ENCODE measurements around the gene PLA2G1B.

The PLA2G1B gene

DNA sequence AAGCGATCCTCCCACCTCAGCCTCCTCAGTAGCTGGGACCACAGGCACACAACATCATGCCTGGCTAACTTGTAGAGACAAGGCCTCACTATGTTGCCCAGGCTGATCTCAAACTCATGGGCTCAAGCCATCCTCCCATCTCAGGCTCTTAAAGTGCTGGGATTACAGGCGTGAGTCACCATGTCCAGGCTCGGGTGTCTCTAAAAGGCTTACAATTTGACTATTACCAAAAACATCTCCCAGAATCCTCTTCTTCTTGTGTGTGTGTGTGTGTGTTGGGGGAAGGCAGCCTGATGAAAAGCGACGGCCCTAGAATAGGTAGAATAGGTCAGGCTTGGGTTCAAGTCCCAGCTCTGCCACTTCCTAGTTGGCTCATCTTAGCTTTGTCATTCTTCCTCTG is 24.5 kb upstream of the PLA2G1B start:
- in situ Hi-C loops (cut with HindIII; ENCODE audit: low sequenced_read_pairs): no loop called here
- TF ChIP-seq, protein P1, sequence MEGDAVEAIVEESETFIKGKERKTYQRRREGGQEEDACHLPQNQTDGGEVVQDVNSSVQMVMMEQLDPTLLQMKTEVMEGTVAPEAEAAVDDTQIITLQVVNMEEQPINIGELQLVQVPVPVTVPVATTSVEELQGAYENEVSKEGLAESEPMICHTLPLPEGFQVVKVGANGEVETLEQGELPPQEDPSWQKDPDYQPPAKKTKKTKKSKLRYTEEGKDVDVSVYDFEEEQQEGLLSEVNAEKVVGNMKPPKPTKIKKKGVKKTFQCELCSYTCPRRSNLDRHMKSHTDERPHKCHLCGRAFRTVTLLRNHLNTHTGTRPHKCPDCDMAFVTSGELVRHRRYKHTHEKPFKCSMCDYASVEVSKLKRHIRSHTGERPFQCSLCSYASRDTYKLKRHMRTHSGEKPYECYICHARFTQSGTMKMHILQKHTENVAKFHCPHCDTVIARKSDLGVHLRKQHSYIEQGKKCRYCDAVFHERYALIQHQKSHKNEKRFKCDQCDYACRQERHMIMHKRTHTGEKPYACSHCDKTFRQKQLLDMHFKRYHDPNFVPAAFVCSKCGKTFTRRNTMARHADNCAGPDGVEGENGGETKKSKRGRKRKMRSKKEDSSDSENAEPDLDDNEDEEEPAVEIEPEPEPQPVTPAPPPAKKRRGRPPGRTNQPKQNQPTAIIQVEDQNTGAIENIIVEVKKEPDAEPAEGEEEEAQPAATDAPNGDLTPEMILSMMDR (IDR thresholded peaks at IDR 0.05; ENCODE audit: low read depth, low read length, missing control alignments): no peak
- H3K4me3 ChIP-seq (ENCODE audit: low read depth, low read length): no peak overlapping the region
- DNase-seq (ENCODE audit: low read depth): no peak

DNA sequence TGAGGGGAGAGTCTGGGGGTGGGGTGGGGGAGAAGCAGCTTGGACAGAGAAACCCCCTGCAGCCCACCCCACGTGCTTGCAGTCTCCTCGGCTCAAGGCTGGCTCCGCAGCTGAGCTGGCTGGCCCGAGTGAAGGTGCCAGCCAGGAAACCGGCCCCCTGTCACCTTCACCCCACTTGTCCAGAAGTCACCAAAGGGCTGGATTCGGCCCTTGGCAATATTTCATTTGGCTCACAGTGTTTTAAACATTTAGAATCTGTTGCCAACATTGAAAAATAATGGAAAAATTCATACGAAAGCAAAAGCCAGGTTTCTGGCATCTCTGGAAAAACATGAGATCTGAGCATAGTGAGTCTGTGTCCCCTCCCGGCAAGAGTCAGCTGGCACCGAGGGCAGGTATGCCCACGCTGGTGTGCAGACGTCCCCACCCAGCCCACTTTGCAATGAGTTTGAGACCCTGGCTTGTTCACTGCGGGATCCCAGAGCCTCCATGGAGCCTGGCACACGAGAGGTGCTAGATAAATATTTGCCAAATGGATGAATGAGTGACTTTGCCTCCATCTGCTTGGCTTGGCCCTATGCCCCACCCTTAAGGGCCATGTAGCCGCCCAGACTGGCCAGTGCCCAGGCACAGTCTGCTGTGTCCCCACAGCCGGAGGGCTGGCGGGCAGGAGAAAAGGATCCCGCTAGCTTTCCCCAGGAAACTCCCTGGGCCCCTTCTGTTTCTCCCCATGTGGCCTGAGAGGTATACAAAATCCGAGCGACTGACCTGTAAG is 23.2 kb upstream of the PLA2G1B start:
- in situ Hi-C loops (cut with HindIII; ENCODE audit: low sequenced_read_pairs): no loop called here
- H3K4me3 ChIP-seq (ENCODE audit: low read depth, low read length): no peak overlapping the region
- TF ChIP-seq, protein P1 (IDR thresholded peaks at IDR 0.05; ENCODE audit: low read depth, low read length, missing control alignments): no peak
- DNase-seq (ENCODE audit: low read depth): no peak

DNA sequence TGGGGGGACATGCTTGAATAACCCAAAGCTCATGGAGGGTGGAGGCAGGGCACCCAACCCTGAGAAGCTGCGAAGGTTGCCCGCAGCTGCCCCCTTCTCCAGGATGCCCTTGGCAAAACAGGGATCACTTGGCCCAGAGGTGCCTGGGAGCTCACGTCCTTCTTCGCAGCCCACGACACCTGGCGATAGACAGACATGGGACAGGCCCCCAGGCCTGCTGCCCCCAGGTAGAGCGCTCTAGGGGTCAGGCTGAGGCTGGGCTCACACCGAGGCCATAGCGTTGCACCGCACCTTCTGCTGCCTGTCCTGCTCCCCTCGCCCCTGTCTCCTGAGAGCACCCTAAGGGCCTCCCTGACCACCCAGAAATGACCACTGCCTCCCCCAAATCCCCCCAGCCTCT is 20.2 kb upstream of the PLA2G1B start:
- DNase-seq (ENCODE audit: low read depth): no peak
- in situ Hi-C loops (cut with HindIII; ENCODE audit: low sequenced_read_pairs): no loop called here
- TF ChIP-seq, protein P1 (IDR thresholded peaks at IDR 0.05; ENCODE audit: low read depth, low read length, missing control alignments): no peak
- H3K4me3 ChIP-seq (ENCODE audit: low read depth, low read length): no peak overlapping the region

DNA sequence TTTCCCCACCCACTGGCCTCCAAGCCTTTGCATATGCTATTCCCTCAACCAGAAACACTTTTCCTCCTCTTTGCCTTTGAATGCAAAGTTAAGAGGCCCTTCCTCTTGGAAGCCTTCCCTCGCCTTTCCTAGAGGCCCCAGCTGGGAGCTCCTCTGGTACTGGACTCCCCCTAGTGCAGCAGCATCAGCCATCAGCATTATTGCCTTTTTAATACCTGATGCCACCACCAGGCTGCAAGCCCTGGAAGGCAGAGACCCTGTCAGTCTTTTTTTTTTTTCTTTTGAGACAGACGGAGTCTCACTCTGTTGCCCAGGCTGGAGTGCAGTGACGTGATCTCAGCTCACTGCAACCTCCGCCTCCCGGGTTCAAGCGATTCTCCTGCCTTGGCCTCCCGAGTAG is 19.1 kb upstream of the PLA2G1B start:
- no peak for DNase-seq (ENCODE audit: low read depth)
- TF ChIP-seq, protein P1 (IDR thresholded peaks at IDR 0.05; ENCODE audit: low read depth, low read length, missing control alignments): peak; percentile 6
- no peak overlapping the region for H3K4me3 ChIP-seq (ENCODE audit: low read depth, low read length)
- in situ Hi-C loops (cut with HindIII; ENCODE audit: low sequenced_read_pairs): no loop called here

DNA sequence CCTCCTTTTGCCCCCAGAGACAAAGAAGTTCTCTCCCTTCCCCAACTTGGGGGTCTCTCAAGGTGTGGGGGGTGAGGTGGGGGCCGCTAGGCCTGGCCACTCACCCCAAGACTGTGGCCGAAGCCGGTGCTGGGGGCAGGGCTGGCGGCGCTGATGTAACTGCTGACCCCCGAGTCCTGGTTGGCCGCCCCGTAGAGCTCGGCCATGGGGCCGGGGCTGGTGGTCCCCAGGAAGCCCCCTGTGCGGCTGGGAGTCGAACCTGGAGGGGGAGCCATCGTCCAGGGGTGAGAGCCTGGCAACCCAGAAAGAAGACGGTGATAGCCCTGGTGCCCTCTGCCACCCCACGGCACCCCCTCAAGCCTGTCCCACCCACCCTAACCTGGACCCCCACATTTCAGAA is 18.5 kb upstream of the PLA2G1B start:
- in situ Hi-C loops (cut with HindIII; ENCODE audit: low sequenced_read_pairs): no loop called here
- H3K4me3 ChIP-seq (ENCODE audit: low read depth, low read length): no peak overlapping the region
- no peak for DNase-seq (ENCODE audit: low read depth)
- TF ChIP-seq, protein P1 (IDR thresholded peaks at IDR 0.05; ENCODE audit: low read depth, low read length, missing control alignments): no peak

DNA sequence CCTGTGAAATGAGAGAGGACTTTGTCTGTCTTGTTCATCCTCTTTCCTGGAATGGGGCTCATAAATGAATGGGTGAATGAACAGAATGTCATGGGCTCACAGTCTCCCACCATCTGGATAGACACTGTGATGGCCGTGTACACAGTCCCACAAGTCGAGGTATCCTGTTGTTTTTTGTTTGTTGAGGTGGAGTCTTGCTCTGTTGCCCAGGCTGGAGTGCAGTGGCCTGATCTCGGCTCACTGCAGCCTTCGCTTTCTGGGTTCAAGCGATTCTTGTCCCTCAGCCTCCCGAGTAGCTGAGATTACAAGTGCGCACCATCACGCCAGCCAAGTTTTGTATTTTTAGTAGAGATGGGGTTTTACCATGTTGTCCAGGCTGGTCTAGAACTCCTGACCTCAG is 16.1 kb upstream of the PLA2G1B start:
- no peak overlapping the region for H3K4me3 ChIP-seq (ENCODE audit: low read depth, low read length)
- DNase-seq (ENCODE audit: low read depth): no peak
- TF ChIP-seq, protein P1 (IDR thresholded peaks at IDR 0.05; ENCODE audit: low read depth, low read length, missing control alignments): no peak
- in situ Hi-C loops (cut with HindIII; ENCODE audit: low sequenced_read_pairs): no loop called here

All from astrocyte of the cerebellum (primary cell).